ENCODE results near the gene SCGB1D1. TPM values are rescaled to one million over a fixed set of nuclear protein-coding genes. Genes with fewer than 3 reads are reported as not detected.
"Not testable (repeated sequence)": the region's sequence is repeated elsewhere in the genome, so short reads cannot be mapped to it uniquely, and the experiment has no call there.

SCGB1D1 gene
- total RNA-seq, 1 experiment from 2014 or later, result not detected

DNA sequence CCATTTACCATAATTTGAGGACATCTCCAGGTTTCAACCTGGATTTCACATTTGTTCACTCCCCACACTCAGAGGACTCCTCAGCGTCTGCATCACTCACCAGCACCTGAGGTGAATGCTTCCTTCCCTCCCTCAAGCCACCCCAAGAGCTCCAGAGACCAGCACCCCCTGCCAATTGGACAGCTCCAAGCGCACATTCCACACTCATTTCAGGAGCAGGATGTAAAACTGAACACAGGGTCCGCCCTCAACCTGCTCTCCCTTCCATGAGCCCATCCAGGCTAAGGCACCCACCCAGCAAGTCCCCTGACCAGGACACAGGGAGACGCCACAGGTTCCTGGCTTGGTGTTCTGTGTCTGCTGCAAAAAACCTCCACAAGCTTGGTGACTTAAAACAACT lies 3.9 kb downstream of the SCGB1D1 start:
- Histone ChIP-seq H4K20me1 (ENCODE audit: insufficient read depth) (no peaks in the 10 kb centered on the region), H3K79me2 (ENCODE audit: insufficient read depth, low read length) (no peaks in the 10 kb centered on the region), H3K4me2 (ENCODE audit: low read length) (no peak overlapping the region), H3K4me1 (ENCODE audit: control insufficient read depth in 1 of 2, insufficient read depth in 2 of 2, low read length in 2 of 2) (no peaks in the 10 kb centered on the region), H3K27ac (ENCODE audit: low read depth, low read length) (no peak overlapping the region), H3K27me3 (ENCODE audit: insufficient read depth, low read length) (peaks cover 55% of the 10 kb centered on the region), H3K9me3 (ENCODE audit: control insufficient read depth in 1 of 2, insufficient read depth in 1 of 2, low read depth in 1 of 2, low read length in 2 of 2) (no peaks in the 10 kb centered on the region), H2AFZ (ENCODE audit: low read depth, low read length, poor library complexity, severe bottlenecking) (no peak overlapping the region), H3K9ac (ENCODE audit: low read length) (no peak overlapping the region), H3K36me3 (ENCODE audit: control insufficient read depth in 1 of 2, insufficient read depth in 2 of 2, low read length in 2 of 2) (no peaks in the 10 kb centered on the region), H3K9me2 (ENCODE audit: insufficient read depth) (no peaks in the 10 kb centered on the region), H3K4me3 (replicated peaks in 1 of 2; ENCODE audit: low read depth in 1 of 2, low read length in 2 of 2) (no peak overlapping the region)
- TF ChIP-seq ELF1 (IDR thresholded peaks at IDR 0.05; ENCODE audit: borderline replicate concordance, low read depth), result no peak
- TF ChIP-seq, protein P1, sequence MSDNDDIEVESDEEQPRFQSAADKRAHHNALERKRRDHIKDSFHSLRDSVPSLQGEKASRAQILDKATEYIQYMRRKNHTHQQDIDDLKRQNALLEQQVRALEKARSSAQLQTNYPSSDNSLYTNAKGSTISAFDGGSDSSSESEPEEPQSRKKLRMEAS (IDR thresholded peaks at IDR 0.05), result no peak
- TF ChIP-seq SIN3A (IDR thresholded peaks at IDR 0.05; ENCODE audit: low read depth), result no peak
- TF ChIP-seq, protein P2, sequence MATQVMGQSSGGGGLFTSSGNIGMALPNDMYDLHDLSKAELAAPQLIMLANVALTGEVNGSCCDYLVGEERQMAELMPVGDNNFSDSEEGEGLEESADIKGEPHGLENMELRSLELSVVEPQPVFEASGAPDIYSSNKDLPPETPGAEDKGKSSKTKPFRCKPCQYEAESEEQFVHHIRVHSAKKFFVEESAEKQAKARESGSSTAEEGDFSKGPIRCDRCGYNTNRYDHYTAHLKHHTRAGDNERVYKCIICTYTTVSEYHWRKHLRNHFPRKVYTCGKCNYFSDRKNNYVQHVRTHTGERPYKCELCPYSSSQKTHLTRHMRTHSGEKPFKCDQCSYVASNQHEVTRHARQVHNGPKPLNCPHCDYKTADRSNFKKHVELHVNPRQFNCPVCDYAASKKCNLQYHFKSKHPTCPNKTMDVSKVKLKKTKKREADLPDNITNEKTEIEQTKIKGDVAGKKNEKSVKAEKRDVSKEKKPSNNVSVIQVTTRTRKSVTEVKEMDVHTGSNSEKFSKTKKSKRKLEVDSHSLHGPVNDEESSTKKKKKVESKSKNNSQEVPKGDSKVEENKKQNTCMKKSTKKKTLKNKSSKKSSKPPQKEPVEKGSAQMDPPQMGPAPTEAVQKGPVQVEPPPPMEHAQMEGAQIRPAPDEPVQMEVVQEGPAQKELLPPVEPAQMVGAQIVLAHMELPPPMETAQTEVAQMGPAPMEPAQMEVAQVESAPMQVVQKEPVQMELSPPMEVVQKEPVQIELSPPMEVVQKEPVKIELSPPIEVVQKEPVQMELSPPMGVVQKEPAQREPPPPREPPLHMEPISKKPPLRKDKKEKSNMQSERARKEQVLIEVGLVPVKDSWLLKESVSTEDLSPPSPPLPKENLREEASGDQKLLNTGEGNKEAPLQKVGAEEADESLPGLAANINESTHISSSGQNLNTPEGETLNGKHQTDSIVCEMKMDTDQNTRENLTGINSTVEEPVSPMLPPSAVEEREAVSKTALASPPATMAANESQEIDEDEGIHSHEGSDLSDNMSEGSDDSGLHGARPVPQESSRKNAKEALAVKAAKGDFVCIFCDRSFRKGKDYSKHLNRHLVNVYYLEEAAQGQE (IDR thresholded peaks at IDR 0.05; ENCODE audit: low read depth), result peak; percentile 79
- TF ChIP-seq EGR1 (IDR thresholded peaks at IDR 0.05; ENCODE audit: low read depth), result no peak
- no peak for TF ChIP-seq EZH2phosphoT487 (IDR thresholded peaks at IDR 0.05; ENCODE audit: borderline replicate concordance)
- ATAC-seq, result no peak
- ChIA-PET POLR2A (no interaction called here), CTCF (no interaction called here), RAD21 (ENCODE audit: low non-redundant PET in 1 of 2, low total read pairs in 2 of 2, uncharacterized antibody in 2 of 2, unreplicated experiment in 2 of 2) (no interaction called here)
- intact Hi-C loops (cut with micrococcal nuclease), result no loop called here
- no peak for DNase-seq (ENCODE audit: low read depth, low spot score)
- no TSS peak for BruUV-seq (replicated peaks)

DNA sequence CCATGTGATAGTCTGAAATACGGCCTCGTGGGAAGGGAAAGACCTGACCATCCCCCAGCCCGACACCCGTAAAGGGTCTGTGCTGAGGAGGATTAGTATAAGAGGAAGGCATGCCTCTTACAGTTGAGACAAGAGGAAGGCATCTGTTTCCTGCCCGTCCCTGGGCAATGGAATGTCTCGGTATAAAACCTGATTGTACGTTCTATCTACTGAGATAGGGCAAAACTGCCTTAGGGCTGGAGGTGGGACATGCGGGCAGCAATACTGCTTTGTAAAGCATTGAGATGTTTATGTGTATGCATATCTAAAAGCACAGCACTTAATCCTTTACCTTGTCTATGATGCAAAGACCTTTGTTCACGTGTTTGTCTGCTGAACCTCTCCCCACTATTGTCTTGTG lies 5.0 kb downstream of the SCGB1D1 start:
- H3K4me3 ChIP-seq (replicated peaks in 1 of 2; ENCODE audit: low read depth in 1 of 2, low read length in 2 of 2); H3K27ac ChIP-seq (ENCODE audit: low read depth, low read length); CTCF ChIA-PET; H3K4me2 ChIP-seq (ENCODE audit: low read length); H3K36me3 ChIP-seq (ENCODE audit: control insufficient read depth in 1 of 2, insufficient read depth in 2 of 2, low read length in 2 of 2); ATAC-seq; H3K79me2 ChIP-seq (ENCODE audit: insufficient read depth, low read length); intact Hi-C loops (cut with micrococcal nuclease); H3K9ac ChIP-seq (ENCODE audit: low read length); H3K4me1 ChIP-seq (ENCODE audit: control insufficient read depth in 1 of 2, insufficient read depth in 2 of 2, low read length in 2 of 2); H4K20me1 ChIP-seq (ENCODE audit: insufficient read depth); H3K9me3 ChIP-seq (ENCODE audit: control insufficient read depth in 1 of 2, insufficient read depth in 1 of 2, low read depth in 1 of 2, low read length in 2 of 2); DNase-seq (ENCODE audit: low read depth, low spot score); RAD21 ChIA-PET (ENCODE audit: low non-redundant PET in 1 of 2, low total read pairs in 2 of 2, uncharacterized antibody in 2 of 2, unreplicated experiment in 2 of 2); BruUV-seq (replicated peaks); H2AFZ ChIP-seq (ENCODE audit: low read depth, low read length, poor library complexity, severe bottlenecking); POLR2A ChIA-PET; H3K9me2 ChIP-seq (ENCODE audit: insufficient read depth): not testable (repeated sequence)
- peaks cover 45% of the 10 kb centered on the region for H3K27me3 ChIP-seq (ENCODE audit: insufficient read depth, low read length)
